Lower leg skin (tissue), 4 donors: ENCODE results near the gene KIF5C. TPM values are rescaled to one million over a fixed set of nuclear protein-coding genes. Genes with fewer than 3 reads are reported as not detected.

Source experiments
- DNase-seq, 2 donors: peaks; one replicate each; pipeline ENCODE4 v3.0.0-alpha.2; 2019; ENCODE audit warnings: low spot score in 2 of 2
- H3K4me3 ChIP-seq: fragments of 200-600 bp; sonication (generic); 2 replicates; pipeline ENCODE4 v1.5.1; 2017; ENCODE audit warnings: mild to moderate bottlenecking, low read depth; ENCODE audit not compliant: poor library complexity, severe bottlenecking
- CTCF ChIP-seq, 3 donors: fragments of 450-650 bp; IDR thresholded peaks; one replicate each; pipeline ENCODE4 v1.5.1; 2016; ENCODE audit warnings: antibody characterized with exemption in 3 of 3, mild to moderate bottlenecking in 3 of 3, moderate library complexity in 2 of 3
- POLR2A ChIP-seq, 2 donors: fragments of 450-650 bp; IDR thresholded peaks; one replicate each; pipeline ENCODE4 v1.6.1; 2016 to 2017; ENCODE audit warnings: antibody characterized with exemption in 2 of 2, mild to moderate bottlenecking in 1 of 2, moderate library complexity in 1 of 2
- WGBS, 2 donors: methylation state at CpG; one replicate each; pipeline ENCODE4 v1.1.5; 2018; 5-methylcytosine and 5-hydroxymethylcytosine counted together
- intact Hi-C: fragments of 100-400 bp; cut with DNase I; formaldehyde crosslinking; loops from one replicate; pipeline ENCODE4 v1.15.0; 2023; ENCODE audit warnings: low total_unique reads
- total RNA-seq, 4 donors: library from RNA; depleted of rRNA; stranded (reverse); fragments of >200 nt; gene quantifications; one replicate each; pipeline ENCODE4 v1.1.0, GENCODE V29; 2016

Gene KIF5C
- total RNA-seq, 4 donors from 2014 or later, result 0.99 to 1.9 (median 1.3) TPM

- no peak for DNase-seq
- 79 to 80% methylated on average over 7 of the region's 7 CpGs for WGBS, 2 donors
- intact Hi-C loops, result no loop called here
- no peak overlapping the region for H3K4me3 ChIP-seq
- TF ChIP-seq CTCF (IDR thresholded peaks at IDR 0.05) (no peak), POLR2A (IDR thresholded peaks at IDR 0.05) (no peak)
Measured at GRCh38 chr2:148949348-148949747, 74.3 kb downstream of the KIF5C start.

- no peak overlapping the region for H3K4me3 ChIP-seq
- TF ChIP-seq POLR2A (IDR thresholded peaks at IDR 0.05), result no peak
- no peak for TF ChIP-seq CTCF (IDR thresholded peaks at IDR 0.05)
- intact Hi-C loops, result no loop called here
- 83 to 86% methylated on average over 5 of the region's 5 CpGs for WGBS, 2 donors
- DNase-seq, result no peak
Measured at GRCh38 chr2:148952621-148953020, 77.6 kb downstream of the KIF5C start.

- DNase-seq, result no peak
- WGBS, 2 donors, result 92 to 93% methylated on average over 6 of the region's 6 CpGs
- H3K4me3 ChIP-seq, result no peak overlapping the region
- TF ChIP-seq CTCF (IDR thresholded peaks at IDR 0.05) (no peak), POLR2A (IDR thresholded peaks at IDR 0.05) (no peak)
- intact Hi-C loops, result no loop called here
Measured at GRCh38 chr2:148953426-148953825, 78.4 kb downstream of the KIF5C start.

GRCh38 chr2:148954536-148954935 is 79.5 kb downstream of the KIF5C start:
- intact Hi-C loops, result no loop called here

GRCh38 chr2:148955798-148956197 is 80.8 kb downstream of the KIF5C start:
- H3K4me3 ChIP-seq, result no peak overlapping the region
- DNase-seq, result no peak
- TF ChIP-seq POLR2A (IDR thresholded peaks at IDR 0.05) (no peak), CTCF (IDR thresholded peaks at IDR 0.05) (no peak)
- intact Hi-C loops, result no loop called here
- WGBS, 2 donors, result 76 to 79% methylated on average over 5 of the region's 5 CpGs

More at GRCh38 chr2:148954536-148954935, 79.5 kb downstream of the KIF5C start:
- no peak for DNase-seq
- H3K4me3 ChIP-seq, result no peak overlapping the region
- 75 to 77% methylated on average over 3 of the region's 3 CpGs for WGBS, 2 donors
- no peak for TF ChIP-seq POLR2A (IDR thresholded peaks at IDR 0.05)
- no peak for TF ChIP-seq CTCF (IDR thresholded peaks at IDR 0.05)

- no peak for DNase-seq
- TF ChIP-seq CTCF (IDR thresholded peaks at IDR 0.05) (no peak), POLR2A (IDR thresholded peaks at IDR 0.05) (no peak)
- no peak overlapping the region for H3K4me3 ChIP-seq
- 25 to 51% methylated on average over 4 of the region's 4 CpGs for WGBS, 2 donors
- intact Hi-C loops, result no loop called here
Measured at GRCh38 chr2:148957023-148957422, 82.0 kb downstream of the KIF5C start.
